C4-2B (cell line): Measurements from ENCODE around the gene PLEKHA1.

Experiments
- CTCF ChIP-seq: fragments of 450-650 bp; conservative IDR thresholded peaks from 2 replicates; pipeline ENCODE4 v1.5.1; 2017; ENCODE audit warnings: mild to moderate bottlenecking
- ZFX ChIP-seq: fragments of 450-650 bp; IDR thresholded peaks from 2 replicates; pipeline ENCODE4 v1.6.1; 2017

GRCh38 chr10:122480146-122480833 lies 105.8 kb downstream of the PLEKHA1 start:
- TF ChIP-seq CTCF (no peak), ZFX (no peak)
